GM23338 (cell line): ENCODE measurements around the gene UBE2QL1. TPM values are rescaled to one million over a fixed set of nuclear protein-coding genes. Genes with fewer than 3 reads are reported as not detected.

Experiments
- ATAC-seq: fragments of 200-7000 bp; cut with Tn5 transposase; 3 replicates; pipeline ENCODE4 v1.9.1; 2020
- DNase-seq: peaks from one replicate; pipeline ENCODE4 v3.0.0-alpha.2; 2015; ENCODE audit warnings: low spot score
- H2AFZ ChIP-seq: fragments of 200-600 bp; sonication (generic); 2 replicates; pipeline ENCODE4 v1.8.0; 2016; ENCODE audit warnings: antibody characterized with exemption, mild to moderate bottlenecking, moderate library complexity
- H3F3A ChIP-seq: fragments of 200-600 bp; sonication (generic); replicated peaks from 2 replicates; pipeline ENCODE4 v1.8.0; 2017; ENCODE audit warnings: antibody characterized with exemption, mixed run types, low read depth
- H3K27ac ChIP-seq: fragments of 200-600 bp; sonication (generic); 2 replicates; pipeline ENCODE4 v1.6.1; 2016; ENCODE audit warnings: low read depth
- H3K27me3 ChIP-seq: fragments of 200-600 bp; sonication (generic); 2 replicates; pipeline ENCODE4 v1.8.0; 2016; ENCODE audit warnings: mild to moderate bottlenecking, mixed run types, moderate library complexity; ENCODE audit not compliant: insufficient read depth
- H3K36me3 ChIP-seq: fragments of 200-600 bp; sonication (generic); 2 replicates; pipeline ENCODE4 v1.8.0; 2016; ENCODE audit warnings: mild to moderate bottlenecking; ENCODE audit not compliant: insufficient read depth
- H3K4me1 ChIP-seq: fragments of 200-600 bp; sonication (generic); 2 replicates; pipeline ENCODE4 v1.8.0; 2016; ENCODE audit warnings: mild to moderate bottlenecking, moderate library complexity; ENCODE audit not compliant: insufficient read depth
- H3K4me2 ChIP-seq: fragments of 200-600 bp; sonication (generic); 2 replicates; pipeline ENCODE4 v1.7.1; 2017; ENCODE audit warnings: mixed run types
- H3K4me3 ChIP-seq: fragments of 200-600 bp; sonication (generic); 2 replicates; pipeline ENCODE4 v1.6.1; 2016; ENCODE audit warnings: mixed run types
- H3K79me2 ChIP-seq: fragments of 200-600 bp; sonication (generic); replicated peaks from 2 replicates; pipeline ENCODE4 v1.8.0; 2017; ENCODE audit warnings: mild to moderate bottlenecking; ENCODE audit not compliant: insufficient read depth
- H3K9me2 ChIP-seq: fragments of 200-600 bp; sonication (generic); 2 replicates; pipeline ENCODE4 v1.8.0; 2017; ENCODE audit not compliant: insufficient read depth
- H4K20me1 ChIP-seq: fragments of 200-600 bp; sonication (generic); replicated peaks from 2 replicates; pipeline ENCODE4 v1.8.0; 2017; ENCODE audit warnings: mild to moderate bottlenecking; ENCODE audit not compliant: insufficient read depth
- H3K27ac Mint-ChIP-seq: 2 replicates; pipeline ENCODE4 v1.8.0; 2020; ENCODE audit warnings: inconsistent platforms, mild to moderate bottlenecking, moderate library complexity, mixed read lengths
- H3K27me3 Mint-ChIP-seq: 3 replicates; pipeline ENCODE4 v1.8.0; 2022; ENCODE audit warnings: low read depth, mild to moderate bottlenecking, moderate library complexity, mixed read lengths, inconsistent platforms; ENCODE audit not compliant: insufficient read depth, poor library complexity
- H3K36me3 Mint-ChIP-seq: 3 replicates; pipeline ENCODE4 v1.8.0; 2021; ENCODE audit warnings: low read depth, mild to moderate bottlenecking, inconsistent platforms, moderate library complexity, mixed read lengths
- H3K4me1 Mint-ChIP-seq: 3 replicates; pipeline ENCODE4 v1.8.0; 2020; ENCODE audit warnings: mild to moderate bottlenecking, inconsistent platforms, mixed read lengths
- H3K4me3 Mint-ChIP-seq: 3 replicates; pipeline ENCODE4 v1.8.0; 2021; ENCODE audit warnings: moderate library complexity, mild to moderate bottlenecking, inconsistent platforms, mixed read lengths
- H3K9me3 Mint-ChIP-seq: 3 replicates; pipeline ENCODE4 v1.8.0; 2020; ENCODE audit warnings: moderate library complexity, mild to moderate bottlenecking, inconsistent platforms, mixed read lengths
- EZH2 ChIP-seq: fragments of 200-600 bp; sonication (generic); IDR thresholded peaks from one replicate; pipeline ENCODE4 v1.8.0; 2017; ENCODE audit warnings: antibody characterized with exemption, mild to moderate bottlenecking, low read depth; ENCODE audit not compliant: unreplicated experiment
- EZH2phosphoT487 ChIP-seq: fragments of 200-600 bp; sonication (generic); IDR thresholded peaks from one replicate; pipeline ENCODE4 v1.8.1; 2018; ENCODE audit warnings: antibody characterized with exemption; ENCODE audit not compliant: unreplicated experiment
- JUNB ChIP-seq: IDR thresholded peaks from one replicate; pipeline ENCODE4 v1.6.1; 2016; ENCODE audit warnings: antibody characterized with exemption; ENCODE audit not compliant: unreplicated experiment
- POLR2AphosphoS5 ChIP-seq: IDR thresholded peaks from 2 replicates; pipeline ENCODE4 v1.6.1; 2016; ENCODE audit warnings: antibody characterized with exemption, low read depth
- STAT1 ChIP-seq: IDR thresholded peaks from one replicate; pipeline ENCODE4 v1.6.1; 2016; ENCODE audit warnings: antibody characterized with exemption; ENCODE audit not compliant: unreplicated experiment
- ZNF114 ChIP-seq: fragments of 250-450 bp; sonication (Bioruptor Pico); IDR thresholded peaks from 2 replicates; pipeline ENCODE4 v1.5.0; 2020; ENCODE audit warnings: mild to moderate bottlenecking, moderate library complexity
- polyA plus RNA-seq: library from polyadenylated mRNA; unstranded; fragments of >200 nt; fragmentation: Nextera tagmentation; extraction: Ambion mirVana; gene quantifications from 2 replicates; pipeline ENCODE4 v1.2.1, GENCODE V29; 2016
- total RNA-seq: library from RNA; depleted of rRNA; stranded (reverse); fragments of >200 nt; shearing (Covaris generic); gene quantifications from 2 replicates; pipeline ENCODE4 v1.2.3, GENCODE V29; 2014
- TF ChIP-seq, protein P1 (sequence below): fragments of 250-450 bp; sonication (Bioruptor Pico); IDR thresholded peaks from 2 replicates; pipeline ENCODE4 v1.5.0; 2020; ENCODE audit warnings: mild to moderate bottlenecking, moderate library complexity

Gene UBE2QL1
- total and polyA plus RNA-seq, 2 experiments from 2014 or later = 0.40 to 0.83 TPM

DNA sequence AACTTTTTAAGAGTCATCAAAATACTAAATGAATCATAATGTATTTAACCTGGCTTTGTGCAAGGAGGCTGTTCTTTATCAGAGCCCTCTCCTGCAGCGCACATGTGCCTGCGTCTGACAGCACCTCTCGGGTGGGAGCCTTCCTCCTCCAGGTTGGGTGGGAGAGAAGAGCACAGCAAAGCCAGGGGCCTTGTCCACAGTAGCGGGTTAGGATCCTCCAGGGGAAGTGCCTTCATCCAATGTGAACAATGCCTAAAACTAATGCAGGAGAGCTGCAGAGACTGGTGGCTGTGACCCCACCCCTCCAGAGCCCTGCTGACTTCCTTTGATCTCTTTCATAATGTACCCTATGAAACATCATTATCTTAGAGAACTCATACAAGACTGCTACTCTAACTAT, 10.2 kb downstream of the UBE2QL1 start:
- H3K4me1 ChIP-seq = no peaks in the 10 kb centered on the region
- no peak overlapping the region for H3K4me2 ChIP-seq
- Mint-ChIP-seq H3K36me3 (no peaks in the 10 kb centered on the region), H3K27ac (no peak overlapping the region), H3K9me3 (no peaks in the 10 kb centered on the region; the same call in 2 of the 3 replicates), H3K4me3 (no peak overlapping the region), H3K27me3 (peaks cover 8% of the 10 kb centered on the region), H3K4me1 (no peaks in the 10 kb centered on the region)
- ATAC-seq (no peak), DNase-seq (no peak)
- no peaks in the 10 kb centered on the region for H3K36me3 ChIP-seq
- no peak overlapping the region for H3K4me3 ChIP-seq
- no peaks in the 10 kb centered on the region for H4K20me1 ChIP-seq
- H3K79me2 ChIP-seq = no peaks in the 10 kb centered on the region
- no peaks in the 10 kb centered on the region for H3K27me3 ChIP-seq
- H3F3A ChIP-seq = no peaks in the 10 kb centered on the region
- H3K9me2 ChIP-seq = no peaks in the 10 kb centered on the region
- TF ChIP-seq JUNB = no peak
- TF ChIP-seq, protein P1, sequence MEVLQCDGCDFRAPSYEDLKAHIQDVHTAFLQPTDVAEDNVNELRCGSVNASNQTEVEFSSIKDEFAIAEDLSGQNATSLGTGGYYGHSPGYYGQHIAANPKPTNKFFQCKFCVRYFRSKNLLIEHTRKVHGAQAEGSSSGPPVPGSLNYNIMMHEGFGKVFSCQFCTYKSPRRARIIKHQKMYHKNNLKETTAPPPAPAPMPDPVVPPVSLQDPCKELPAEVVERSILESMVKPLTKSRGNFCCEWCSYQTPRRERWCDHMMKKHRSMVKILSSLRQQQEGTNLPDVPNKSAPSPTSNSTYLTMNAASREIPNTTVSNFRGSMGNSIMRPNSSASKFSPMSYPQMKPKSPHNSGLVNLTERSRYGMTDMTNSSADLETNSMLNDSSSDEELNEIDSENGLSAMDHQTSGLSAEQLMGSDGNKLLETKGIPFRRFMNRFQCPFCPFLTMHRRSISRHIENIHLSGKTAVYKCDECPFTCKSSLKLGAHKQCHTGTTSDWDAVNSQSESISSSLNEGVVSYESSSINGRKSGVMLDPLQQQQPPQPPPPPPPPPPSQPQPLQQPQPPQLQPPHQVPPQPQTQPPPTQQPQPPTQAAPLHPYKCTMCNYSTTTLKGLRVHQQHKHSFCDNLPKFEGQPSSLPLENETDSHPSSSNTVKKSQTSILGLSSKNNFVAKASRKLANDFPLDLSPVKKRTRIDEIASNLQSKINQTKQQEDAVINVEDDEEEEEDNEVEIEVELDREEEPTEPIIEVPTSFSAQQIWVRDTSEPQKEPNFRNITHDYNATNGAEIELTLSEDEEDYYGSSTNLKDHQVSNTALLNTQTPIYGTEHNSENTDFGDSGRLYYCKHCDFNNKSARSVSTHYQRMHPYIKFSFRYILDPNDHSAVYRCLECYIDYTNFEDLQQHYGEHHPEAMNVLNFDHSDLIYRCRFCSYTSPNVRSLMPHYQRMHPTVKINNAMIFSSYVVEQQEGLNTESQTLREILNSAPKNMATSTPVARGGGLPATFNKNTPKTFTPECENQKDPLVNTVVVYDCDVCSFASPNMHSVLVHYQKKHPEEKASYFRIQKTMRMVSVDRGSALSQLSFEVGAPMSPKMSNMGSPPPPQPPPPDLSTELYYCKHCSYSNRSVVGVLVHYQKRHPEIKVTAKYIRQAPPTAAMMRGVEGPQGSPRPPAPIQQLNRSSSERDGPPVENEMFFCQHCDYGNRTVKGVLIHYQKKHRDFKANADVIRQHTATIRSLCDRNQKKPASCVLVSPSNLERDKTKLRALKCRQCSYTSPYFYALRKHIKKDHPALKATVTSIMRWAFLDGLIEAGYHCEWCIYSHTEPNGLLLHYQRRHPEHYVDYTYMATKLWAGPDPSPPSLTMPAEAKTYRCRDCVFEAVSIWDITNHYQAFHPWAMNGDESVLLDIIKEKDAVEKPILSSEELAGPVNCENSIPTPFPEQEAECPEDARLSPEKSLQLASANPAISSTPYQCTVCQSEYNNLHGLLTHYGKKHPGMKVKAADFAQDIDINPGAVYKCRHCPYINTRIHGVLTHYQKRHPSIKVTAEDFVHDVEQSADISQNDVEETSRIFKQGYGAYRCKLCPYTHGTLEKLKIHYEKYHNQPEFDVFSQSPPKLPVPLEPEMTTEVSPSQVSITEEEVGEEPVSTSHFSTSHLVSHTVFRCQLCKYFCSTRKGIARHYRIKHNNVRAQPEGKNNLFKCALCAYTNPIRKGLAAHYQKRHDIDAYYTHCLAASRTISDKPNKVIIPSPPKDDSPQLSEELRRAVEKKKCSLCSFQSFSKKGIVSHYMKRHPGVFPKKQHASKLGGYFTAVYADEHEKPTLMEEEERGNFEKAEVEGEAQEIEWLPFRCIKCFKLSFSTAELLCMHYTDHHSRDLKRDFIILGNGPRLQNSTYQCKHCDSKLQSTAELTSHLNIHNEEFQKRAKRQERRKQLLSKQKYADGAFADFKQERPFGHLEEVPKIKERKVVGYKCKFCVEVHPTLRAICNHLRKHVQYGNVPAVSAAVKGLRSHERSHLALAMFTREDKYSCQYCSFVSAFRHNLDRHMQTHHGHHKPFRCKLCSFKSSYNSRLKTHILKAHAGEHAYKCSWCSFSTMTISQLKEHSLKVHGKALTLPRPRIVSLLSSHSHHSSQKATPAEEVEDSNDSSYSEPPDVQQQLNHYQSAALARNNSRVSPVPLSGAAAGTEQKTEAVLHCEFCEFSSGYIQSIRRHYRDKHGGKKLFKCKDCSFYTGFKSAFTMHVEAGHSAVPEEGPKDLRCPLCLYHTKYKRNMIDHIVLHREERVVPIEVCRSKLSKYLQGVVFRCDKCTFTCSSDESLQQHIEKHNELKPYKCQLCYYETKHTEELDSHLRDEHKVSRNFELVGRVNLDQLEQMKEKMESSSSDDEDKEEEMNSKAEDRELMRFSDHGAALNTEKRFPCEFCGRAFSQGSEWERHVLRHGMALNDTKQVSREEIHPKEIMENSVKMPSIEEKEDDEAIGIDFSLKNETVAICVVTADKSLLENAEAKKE = no peak
- H2AFZ ChIP-seq = no peak overlapping the region
- no peak overlapping the region for H3K27ac ChIP-seq

DNA sequence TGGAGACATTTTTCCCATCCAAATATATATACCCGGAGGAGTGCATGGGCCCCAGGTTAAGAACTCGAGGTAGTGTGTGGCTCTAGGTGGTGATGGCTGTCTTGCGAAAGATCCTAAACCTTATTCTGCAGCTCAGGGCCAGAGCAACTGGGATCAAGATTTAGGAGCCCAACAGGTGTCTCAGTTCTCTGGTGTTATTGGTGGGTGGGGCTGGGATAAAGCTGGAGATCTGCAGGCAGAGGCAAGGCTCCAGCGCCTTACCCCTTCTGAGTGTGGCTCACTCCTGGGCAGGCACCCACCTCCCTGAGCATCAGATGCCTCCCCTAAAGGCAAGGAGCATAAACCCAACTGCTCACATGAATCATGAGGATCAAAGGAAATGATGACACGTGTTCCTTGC, 11.2 kb downstream of the UBE2QL1 start:
- H3K79me2 ChIP-seq = no peaks in the 10 kb centered on the region
- no peaks in the 10 kb centered on the region for H3F3A ChIP-seq
- H3K9me2 ChIP-seq = no peaks in the 10 kb centered on the region
- no peak overlapping the region for H3K4me3 ChIP-seq
- Mint-ChIP-seq H3K36me3 (no peaks in the 10 kb centered on the region), H3K27me3 (peaks cover 6% of the 10 kb centered on the region), H3K27ac (no peak overlapping the region), H3K4me3 (no peak overlapping the region), H3K4me1 (no peaks in the 10 kb centered on the region), H3K9me3 (no peaks in the 10 kb centered on the region)
- no peaks in the 10 kb centered on the region for H4K20me1 ChIP-seq
- no peaks in the 10 kb centered on the region for H3K4me1 ChIP-seq
- no peaks in the 10 kb centered on the region for H3K27me3 ChIP-seq
- no peak for ATAC-seq
- H2AFZ ChIP-seq = no peak overlapping the region
- no peak overlapping the region for H3K4me2 ChIP-seq
- H3K27ac ChIP-seq = no peak overlapping the region
- no peak for DNase-seq
- H3K36me3 ChIP-seq = no peaks in the 10 kb centered on the region
- TF ChIP-seq, protein P1 = no peak
- TF ChIP-seq ZNF114 (CRISPR knock-in tag) = no peak
- TF ChIP-seq EZH2phosphoT487 = no peak
- no peak for TF ChIP-seq POLR2AphosphoS5
- TF ChIP-seq EZH2 = no peak
- no peak for TF ChIP-seq STAT1
